Esophagus muscularis mucosa (tissue), 3 donors: ENCODE data around the gene MYF6.

Source experiments
- CTCF ChIP-seq, 3 experiments: fragments of 200-600 bp in 2 of 3; fragments of 450-650 bp in 1 of 3; sonication (generic) in 2 of 3; IDR thresholded peaks; one replicate each; pipeline ENCODE4 v1.5.1; 2017 to 2019; ENCODE audit warnings: antibody characterized with exemption in 3 of 3, mild to moderate bottlenecking in 2 of 3, moderate library complexity in 1 of 3
- POLR2A ChIP-seq: fragments of 450-650 bp; IDR thresholded peaks from one replicate; pipeline ENCODE4 v1.6.1; 2017; ENCODE audit warnings: antibody characterized with exemption, moderate library complexity, mild to moderate bottlenecking, low read depth

GRCh38 chr12:80710727-80711449 is 3.5 kb downstream of the MYF6 start:
- TF ChIP-seq CTCF (IDR thresholded peaks at IDR 0.05) (no peak), POLR2A (no peak)
